ENCODE data around the gene BRSK2.

The BRSK2 gene

GRCh38 chr11:1439341-1439740 is 49.6 kb downstream of the BRSK2 start:
- Mint-ChIP-seq H3K27me3 (no peaks in the 10 kb centered on the region), H3K9me3 (no peaks in the 10 kb centered on the region)

GRCh38 chr11:1440066-1440465 is 50.3 kb downstream of the BRSK2 start:
- Mint-ChIP-seq H3K4me3 (no peak overlapping the region), H3K9me3 (no peaks in the 10 kb centered on the region), H3K27me3 (no peaks in the 10 kb centered on the region), H3K36me3 (no peaks in the 10 kb centered on the region), H3K27ac (no peak overlapping the region), H3K4me1 (no peaks in the 10 kb centered on the region)

More at GRCh38 chr11:1439341-1439740, 49.6 kb downstream of the BRSK2 start:
- H3K4me1 Mint-ChIP-seq: no peaks in the 10 kb centered on the region
- H3K27ac Mint-ChIP-seq: no peak overlapping the region
- H3K36me3 Mint-ChIP-seq: no peaks in the 10 kb centered on the region
- no peak overlapping the region for H3K4me3 Mint-ChIP-seq

- no peaks in the 10 kb centered on the region for H3K27me3 Mint-ChIP-seq
- H3K36me3 Mint-ChIP-seq: no peaks in the 10 kb centered on the region
- no peaks in the 10 kb centered on the region for H3K4me1 Mint-ChIP-seq
- no peak overlapping the region for H3K27ac Mint-ChIP-seq
- no peak overlapping the region for H3K4me3 Mint-ChIP-seq
- H3K9me3 Mint-ChIP-seq: no peaks in the 10 kb centered on the region
Measured at GRCh38 chr11:1440496-1440895, 50.8 kb downstream of the BRSK2 start.

GRCh38 chr11:1442163-1442562 is 52.4 kb downstream of the BRSK2 start:
- no peaks in the 10 kb centered on the region for H3K36me3 Mint-ChIP-seq
- H3K4me3 Mint-ChIP-seq: no peak overlapping the region
- no peaks in the 10 kb centered on the region for H3K9me3 Mint-ChIP-seq
- no peaks in the 10 kb centered on the region for H3K4me1 Mint-ChIP-seq
- no peaks in the 10 kb centered on the region for H3K27me3 Mint-ChIP-seq
- no peak overlapping the region for H3K27ac Mint-ChIP-seq

- no peaks in the 10 kb centered on the region for H3K36me3 Mint-ChIP-seq
- no peaks in the 10 kb centered on the region for H3K27me3 Mint-ChIP-seq
- H3K9me3 Mint-ChIP-seq: no peaks in the 10 kb centered on the region
- no peaks in the 10 kb centered on the region for H3K4me1 Mint-ChIP-seq
- H3K27ac Mint-ChIP-seq: no peak overlapping the region
- H3K4me3 Mint-ChIP-seq: no peak overlapping the region
Measured at GRCh38 chr11:1442807-1443366, 53.2 kb downstream of the BRSK2 start.

GRCh38 chr11:1443737-1444136 is 54.0 kb downstream of the BRSK2 start:
- Mint-ChIP-seq H3K27me3 (no peaks in the 10 kb centered on the region), H3K4me3 (no peak overlapping the region), H3K9me3 (no peaks in the 10 kb centered on the region), H3K36me3 (no peaks in the 10 kb centered on the region), H3K27ac (no peak overlapping the region), H3K4me1 (no peaks in the 10 kb centered on the region)

- Mint-ChIP-seq H3K9me3 (no peaks in the 10 kb centered on the region), H3K27me3 (no peaks in the 10 kb centered on the region), H3K4me1 (no peaks in the 10 kb centered on the region), H3K36me3 (no peaks in the 10 kb centered on the region), H3K4me3 (no peak overlapping the region), H3K27ac (no peak overlapping the region)
Measured at GRCh38 chr11:1444321-1444720, 54.6 kb downstream of the BRSK2 start.

- Mint-ChIP-seq H3K36me3 (no peaks in the 10 kb centered on the region), H3K9me3 (no peaks in the 10 kb centered on the region), H3K4me1 (no peaks in the 10 kb centered on the region), H3K4me3 (no peak overlapping the region), H3K27me3 (no peaks in the 10 kb centered on the region), H3K27ac (no peak overlapping the region)
Measured at GRCh38 chr11:1444823-1445422, 55.2 kb downstream of the BRSK2 start.

GRCh38 chr11:1445741-1446445 is 56.2 kb downstream of the BRSK2 start:
- no peaks in the 10 kb centered on the region for H3K4me1 Mint-ChIP-seq
- no peak overlapping the region for H3K4me3 Mint-ChIP-seq
- no peak overlapping the region for H3K27ac Mint-ChIP-seq
- no peaks in the 10 kb centered on the region for H3K27me3 Mint-ChIP-seq
- no peaks in the 10 kb centered on the region for H3K36me3 Mint-ChIP-seq
- no peaks in the 10 kb centered on the region for H3K9me3 Mint-ChIP-seq

GRCh38 chr11:1446623-1447022 is 56.9 kb downstream of the BRSK2 start:
- H3K27me3 Mint-ChIP-seq: no peaks in the 10 kb centered on the region
- no peaks in the 10 kb centered on the region for H3K36me3 Mint-ChIP-seq
- no peaks in the 10 kb centered on the region for H3K9me3 Mint-ChIP-seq
- no peaks in the 10 kb centered on the region for H3K4me1 Mint-ChIP-seq
- H3K4me3 Mint-ChIP-seq: no peak overlapping the region
- H3K27ac Mint-ChIP-seq: no peak overlapping the region

- H3K9me3 Mint-ChIP-seq: no peaks in the 10 kb centered on the region
- no peaks in the 10 kb centered on the region for H3K4me1 Mint-ChIP-seq
- no peaks in the 10 kb centered on the region for H3K36me3 Mint-ChIP-seq
- H3K4me3 Mint-ChIP-seq: no peak overlapping the region
- H3K27me3 Mint-ChIP-seq: no peaks in the 10 kb centered on the region
- H3K27ac Mint-ChIP-seq: no peak overlapping the region
Measured at GRCh38 chr11:1447845-1448825, 58.4 kb downstream of the BRSK2 start.

- no peaks in the 10 kb centered on the region for H3K4me1 Mint-ChIP-seq
- no peak overlapping the region for H3K27ac Mint-ChIP-seq
- H3K27me3 Mint-ChIP-seq: no peaks in the 10 kb centered on the region
- H3K4me3 Mint-ChIP-seq: no peak overlapping the region
- H3K36me3 Mint-ChIP-seq: no peaks in the 10 kb centered on the region
- no peaks in the 10 kb centered on the region for H3K9me3 Mint-ChIP-seq
Measured at GRCh38 chr11:1448882-1449281, 59.1 kb downstream of the BRSK2 start.

- Mint-ChIP-seq H3K27ac (no peak overlapping the region), H3K27me3 (no peaks in the 10 kb centered on the region), H3K36me3 (no peaks in the 10 kb centered on the region), H3K4me1 (no peaks in the 10 kb centered on the region), H3K9me3 (no peaks in the 10 kb centered on the region), H3K4me3 (no peak overlapping the region)
Measured at GRCh38 chr11:1449490-1450243, 59.9 kb downstream of the BRSK2 start.

GRCh38 chr11:1450344-1450875 is 60.7 kb downstream of the BRSK2 start:
- Mint-ChIP-seq H3K4me3 (no peak overlapping the region), H3K9me3 (no peaks in the 10 kb centered on the region), H3K27me3 (no peaks in the 10 kb centered on the region), H3K27ac (no peak overlapping the region), H3K4me1 (no peaks in the 10 kb centered on the region), H3K36me3 (no peaks in the 10 kb centered on the region)
